NCI-H748 (cell line): ENCODE data around the gene DCLK2.

ENCODE experiments used
- DNase-seq: peaks from one replicate; lab custom pipeline; 2025; ENCODE audit not compliant: unreplicated experiment; lab: John Stamatoyannopoulos, UW

Gene DCLK2

GRCh38 chr4:150234246-150234645 is 156.0 kb downstream of the DCLK2 start:
- no peak for DNase-seq

- DNase-seq: no peak
Measured at GRCh38 chr4:150235317-150235716, 157.1 kb downstream of the DCLK2 start.

DNA sequence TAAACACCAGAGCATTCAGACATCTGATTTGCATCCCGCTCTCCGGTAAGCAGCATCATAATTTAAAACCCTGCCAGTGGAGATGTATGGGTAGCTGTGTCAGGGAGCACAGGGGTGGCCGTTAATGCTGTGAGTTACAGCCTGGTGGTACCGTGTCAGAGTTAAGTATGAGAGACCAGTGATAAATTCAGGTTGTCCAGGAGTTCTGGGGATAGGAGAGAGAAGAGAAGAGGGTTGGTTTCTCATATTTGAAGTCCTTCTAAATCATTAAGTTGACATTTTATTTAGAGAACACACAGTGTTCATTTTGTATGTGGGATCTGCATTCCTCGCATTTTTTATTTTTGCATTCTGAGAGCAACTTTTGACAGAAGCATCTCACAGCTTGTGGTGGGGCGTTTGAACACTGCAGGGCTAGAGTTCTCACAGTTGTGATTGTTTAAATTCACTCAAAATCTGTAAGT is 157.6 kb downstream of the DCLK2 start:
- DNase-seq: no peak

DNA sequence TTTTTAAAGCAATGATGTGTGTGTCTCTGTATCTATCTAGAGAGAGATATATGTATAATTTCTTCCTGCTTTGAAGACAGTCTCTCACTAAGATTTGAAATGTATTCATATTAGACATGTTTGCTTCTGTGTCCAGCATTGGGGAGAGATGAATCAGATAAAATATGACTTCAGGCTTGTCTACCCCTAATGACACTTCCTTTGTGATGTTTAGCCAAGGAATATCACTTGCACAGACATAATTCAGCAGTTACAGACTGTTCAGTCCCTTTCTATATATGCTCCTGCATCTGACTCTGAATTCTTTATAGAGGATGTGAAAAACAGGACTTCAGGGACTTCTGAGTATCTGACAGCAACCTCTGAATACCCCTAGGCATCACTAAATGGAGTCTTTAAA is 158.4 kb downstream of the DCLK2 start:
- DNase-seq: no peak

DNA sequence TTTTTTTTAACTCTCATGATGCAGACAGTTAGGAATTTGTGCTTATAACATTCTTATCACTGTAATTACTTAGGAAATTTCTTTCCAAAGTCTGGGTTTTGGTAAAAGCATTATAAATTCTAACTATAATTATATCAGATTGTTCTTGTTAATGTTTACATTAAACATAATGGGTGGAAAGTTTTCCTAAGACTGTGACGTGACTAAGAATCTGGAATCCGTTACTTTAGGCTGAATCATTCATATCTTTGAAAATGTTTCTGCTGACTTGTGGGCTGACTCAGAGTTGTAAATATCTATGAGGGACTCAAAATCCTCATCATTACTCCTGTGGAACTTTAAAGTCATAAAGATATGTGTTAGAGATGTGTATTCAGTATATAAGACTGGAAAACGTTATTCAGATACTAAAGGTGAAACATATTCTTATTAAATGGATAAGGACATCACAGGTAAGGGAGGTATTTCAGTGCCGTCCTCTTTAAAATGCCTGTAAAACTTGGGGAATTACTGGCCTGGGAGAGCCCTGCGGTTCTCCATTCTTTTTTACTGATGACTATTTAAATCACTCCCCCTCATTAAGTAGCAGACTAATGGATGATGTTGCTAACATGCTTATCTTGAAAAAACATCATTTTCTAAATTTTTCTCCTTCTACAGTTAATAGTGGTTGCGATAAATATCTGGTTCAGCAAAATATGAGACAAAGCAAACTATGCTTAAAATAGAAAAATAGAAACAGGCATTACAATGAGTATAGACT is 159.0 kb downstream of the DCLK2 start:
- no peak for DNase-seq

DNA sequence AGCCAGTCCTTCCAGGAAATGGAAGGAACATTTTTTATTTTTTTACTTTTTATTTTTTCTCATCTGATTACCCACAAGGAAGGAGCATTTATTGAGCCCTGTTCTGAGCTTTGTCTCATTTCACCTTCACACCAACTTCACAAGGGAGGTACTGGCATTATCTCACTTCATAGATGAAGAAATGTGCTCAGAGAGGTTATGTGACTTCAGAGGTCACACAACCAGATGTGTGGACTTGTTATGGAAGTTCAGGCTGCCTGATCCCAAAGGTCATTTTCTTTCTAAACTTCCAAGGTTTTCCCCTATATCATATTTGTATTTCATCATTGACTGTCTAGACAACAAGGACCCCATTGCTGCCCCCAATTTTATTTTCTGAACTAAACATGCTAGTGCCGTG is 160.3 kb downstream of the DCLK2 start:
- DNase-seq: no peak

- DNase-seq: no peak
Measured at GRCh38 chr4:150240011-150240410, 161.8 kb downstream of the DCLK2 start.

GRCh38 chr4:150242820-150243458 is 164.7 kb downstream of the DCLK2 start:
- DNase-seq: peak; percentile 43

DNA sequence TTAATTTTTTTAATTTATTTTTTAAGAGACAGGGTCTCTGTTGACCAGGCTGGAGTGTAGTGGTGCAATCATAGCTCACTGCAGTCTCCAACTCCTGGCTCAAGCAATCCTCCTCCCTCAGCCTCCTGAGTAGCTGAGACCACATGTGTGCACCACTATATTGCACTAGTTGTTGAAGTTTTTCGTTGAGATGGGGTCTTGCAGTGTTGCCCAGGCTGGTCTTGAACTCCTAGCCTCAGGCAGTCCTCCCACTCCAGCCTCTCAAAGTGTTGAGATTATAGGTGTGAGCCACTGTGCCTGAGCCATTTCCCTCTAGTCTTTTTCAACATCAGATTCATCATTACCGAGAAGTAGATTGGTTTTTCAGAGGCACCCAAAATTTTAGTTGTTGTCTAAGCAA is 165.7 kb downstream of the DCLK2 start:
- DNase-seq: no peak

DNA sequence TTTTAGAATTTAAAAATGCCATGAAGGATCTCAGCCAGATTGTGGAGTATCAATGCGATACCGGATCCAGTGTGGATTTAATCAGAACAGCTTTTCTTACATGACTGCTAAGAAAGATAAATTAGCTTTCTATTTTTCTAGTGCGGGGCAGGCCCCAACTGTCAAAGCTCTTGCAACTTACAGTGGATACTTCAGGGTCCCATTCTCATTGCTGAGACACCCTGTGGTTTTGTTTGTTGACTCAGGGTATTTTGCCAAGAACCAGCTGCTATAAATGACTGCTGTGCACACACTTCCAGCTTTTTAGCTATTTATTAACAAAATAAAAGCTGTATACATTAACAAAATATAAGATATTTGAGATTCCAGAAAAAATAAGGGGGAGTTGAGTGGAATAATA is 166.4 kb downstream of the DCLK2 start:
- peak; percentile 82 for DNase-seq

- DNase-seq: no peak
Measured at GRCh38 chr4:150247184-150247583, 168.9 kb downstream of the DCLK2 start.

- no peak for DNase-seq
Measured at GRCh38 chr4:150248181-150248580, 169.9 kb downstream of the DCLK2 start.

DNA sequence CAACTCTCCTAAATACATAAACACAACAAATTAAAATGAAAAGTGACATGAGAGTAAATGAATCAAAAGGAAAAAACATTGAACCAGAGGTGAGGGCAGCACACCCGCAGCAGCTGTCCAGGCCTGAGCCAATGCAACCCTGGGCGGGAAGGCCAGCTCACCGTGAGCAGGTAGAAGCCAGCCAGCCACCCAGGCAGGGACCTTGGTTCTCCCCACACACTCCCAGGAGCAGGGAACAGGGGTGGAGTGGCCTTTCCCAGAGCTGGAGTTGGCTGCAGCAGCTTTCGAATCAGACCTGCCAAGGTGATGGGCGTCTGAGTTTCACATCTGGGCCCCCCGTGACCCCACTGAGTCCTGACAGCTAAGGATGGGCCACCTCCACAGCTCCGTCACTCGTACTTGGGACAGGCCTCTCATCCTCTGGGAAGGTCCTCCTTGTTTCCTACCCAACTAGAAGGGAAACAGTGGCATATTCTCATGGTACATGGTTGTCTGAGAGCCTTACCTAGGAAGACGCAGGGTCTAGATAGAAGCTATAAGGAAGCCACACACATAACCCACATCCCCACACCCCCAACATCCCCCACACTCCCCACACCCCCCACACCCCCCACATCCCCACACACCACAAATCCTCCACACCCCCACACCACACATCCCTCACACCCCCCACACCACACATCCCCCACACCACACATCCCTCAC is 172.2 kb downstream of the DCLK2 start:
- DNase-seq: no peak

DNA sequence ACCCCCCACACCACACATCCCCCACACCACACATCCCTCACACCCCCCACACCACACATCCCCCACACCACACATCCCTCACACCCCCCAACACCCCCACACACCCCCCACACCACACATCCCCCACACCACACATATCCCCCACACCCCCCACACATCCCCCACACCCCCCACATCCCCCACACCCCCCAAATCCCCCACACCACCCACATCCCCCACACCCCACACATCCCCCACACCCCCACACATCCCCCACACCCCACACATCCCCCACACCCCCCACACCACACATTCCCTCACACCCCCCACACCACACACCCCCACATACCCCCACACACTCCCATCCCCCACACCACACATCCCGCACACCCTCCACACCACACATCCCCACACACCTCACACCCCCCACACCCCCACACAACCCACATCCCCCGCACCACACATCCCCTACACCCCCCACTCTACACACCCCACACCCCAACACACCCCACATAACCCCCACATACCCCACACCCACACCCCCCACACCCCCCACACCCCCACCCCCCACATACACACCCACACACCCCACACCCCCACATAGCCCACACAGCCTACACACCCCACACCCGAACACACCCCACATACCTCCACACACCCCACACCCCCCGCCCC is 172.9 kb downstream of the DCLK2 start:
- DNase-seq: no peak

GRCh38 chr4:150251752-150252190 is 173.5 kb downstream of the DCLK2 start:
- DNase-seq: no peak

- DNase-seq: no peak
Measured at GRCh38 chr4:150252306-150252705, 174.1 kb downstream of the DCLK2 start.

DNA sequence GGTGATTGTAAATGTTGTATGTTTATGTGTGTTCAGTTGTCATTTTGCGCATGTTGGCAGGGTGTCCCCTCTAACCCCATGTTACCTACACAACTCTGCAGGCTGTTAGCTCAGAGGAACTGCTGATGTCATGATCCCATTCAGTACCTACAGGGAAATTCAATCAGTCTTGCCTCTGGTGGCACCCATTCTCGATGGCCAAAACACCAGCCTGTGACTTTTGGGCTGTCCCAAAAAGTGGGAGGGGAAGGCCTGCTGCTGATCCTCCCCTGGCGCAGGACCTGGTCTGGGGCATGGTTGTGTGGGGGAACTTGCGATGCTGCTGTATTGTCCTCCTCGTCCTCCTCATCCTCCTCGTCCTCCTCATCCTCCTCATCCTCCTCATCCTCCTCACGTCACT is 174.5 kb downstream of the DCLK2 start:
- DNase-seq: no peak

- DNase-seq: no peak
Measured at GRCh38 chr4:150253416-150253815, 175.2 kb downstream of the DCLK2 start.

DNA sequence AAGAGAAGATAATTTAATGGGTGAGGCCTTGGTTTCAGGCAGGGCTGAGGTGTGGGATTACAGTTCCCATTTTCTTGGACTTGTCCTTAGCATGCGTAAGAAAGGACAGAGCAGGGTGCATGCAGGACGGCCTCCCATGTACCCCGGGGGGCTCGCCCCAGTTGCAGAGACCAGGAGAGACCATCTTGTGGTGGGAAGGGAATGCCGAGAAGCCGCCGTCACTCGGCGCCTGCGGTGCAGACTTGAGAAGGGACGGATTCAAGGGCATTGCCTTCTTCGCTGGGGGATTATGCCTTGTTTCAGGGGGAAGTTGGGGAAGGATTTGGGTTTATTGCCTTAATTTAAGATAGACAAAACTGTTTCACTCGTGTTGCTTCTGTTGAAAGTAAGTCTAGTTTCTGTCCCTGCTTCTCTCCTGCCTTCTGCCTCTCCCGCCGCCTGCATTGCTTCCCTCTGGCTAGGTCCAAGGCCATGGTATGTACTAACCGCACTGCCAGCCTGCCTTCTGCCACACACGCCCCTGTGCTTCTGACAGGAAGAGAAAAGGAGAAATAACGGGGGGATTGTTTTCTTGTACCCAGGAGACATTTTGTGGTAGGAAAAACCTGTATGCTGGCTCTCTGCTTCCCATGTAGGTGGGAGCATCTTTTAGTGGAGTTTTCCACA is 175.9 kb downstream of the DCLK2 start:
- DNase-seq: no peak

- DNase-seq: no peak
Measured at GRCh38 chr4:150255610-150256224, 177.5 kb downstream of the DCLK2 start.

DNA sequence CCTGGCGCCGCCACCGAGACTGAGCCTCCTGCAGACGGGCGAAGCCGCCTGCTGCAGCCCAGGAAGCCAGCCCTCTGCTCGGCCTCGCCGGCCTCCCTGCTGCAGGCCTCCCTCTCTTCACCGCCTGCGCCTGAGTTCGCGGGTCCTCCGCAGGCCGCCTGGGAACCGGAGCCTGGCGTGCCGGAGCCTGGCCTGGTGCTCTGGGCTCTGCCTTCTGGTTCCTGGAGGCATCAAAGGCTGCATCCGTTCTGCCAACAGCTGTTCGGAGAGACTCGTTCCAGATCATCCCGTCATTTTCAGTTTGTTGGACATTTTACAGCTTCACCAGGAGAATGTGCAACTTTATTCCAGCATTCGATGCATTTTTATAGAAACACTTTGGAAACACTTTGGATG is 178.0 kb downstream of the DCLK2 start:
- DNase-seq: no peak
